ENCODE measurements around the gene DNAJB1.

The DNAJB1 gene

GRCh38 chr19:14478113-14478545 lies 40.1 kb downstream of the DNAJB1 start:
- Histone ChIP-seq H2AK5ac (ENCODE audit: low read length) (no peak overlapping the region), H3K79me2 (ENCODE audit: control insufficient read depth, insufficient read depth, low read length, poor library complexity) (no peaks in the 10 kb centered on the region), H3K9ac (ENCODE audit: low read length) (no peak overlapping the region), H3K4me1 (ENCODE audit: control insufficient read depth in 1 of 2, insufficient read depth in 2 of 2, low read length in 2 of 2) (no peaks in the 10 kb centered on the region), H3K4me3 (ENCODE audit: low read depth, low read length) (no peak overlapping the region), H3K79me1 (ENCODE audit: low read length) (no peaks in the 10 kb centered on the region), H3K27me3 (ENCODE audit: insufficient read depth, low read length) (no peaks in the 10 kb centered on the region), H3K27ac (ENCODE audit: low read depth, low read length) (no peak overlapping the region), H4K91ac (ENCODE audit: low read depth, low read length) (no peak overlapping the region), H3K4ac (ENCODE audit: low read depth, low read length) (no peak overlapping the region), H4K8ac (ENCODE audit: low read depth, low read length) (no peak overlapping the region), H3K36me3 (ENCODE audit: control insufficient read depth in 1 of 2, insufficient read depth in 2 of 2, low read length in 2 of 2) (peaks cover 42 to 47% of the 10 kb centered on the region in 2 experiments), H3K18ac (ENCODE audit: low read length) (no peak overlapping the region), H3K9me3 (ENCODE audit: insufficient read depth, low read depth, low read length) (no peaks in the 10 kb centered on the region), H2BK120ac (ENCODE audit: insufficient read depth, low read length, poor library complexity) (no peak overlapping the region), H3K4me2 (ENCODE audit: low read length) (no peak overlapping the region), H4K12ac (ENCODE audit: low read depth, low read length) (no peak overlapping the region), H2BK5ac (ENCODE audit: low read depth, low read length, poor library complexity) (no peak overlapping the region), H3K23ac (ENCODE audit: low read length) (no peak overlapping the region), H2BK12ac (ENCODE audit: low read length) (no peak overlapping the region), H3K14ac (ENCODE audit: low read length) (no peak overlapping the region), H2AFZ (ENCODE audit: insufficient read depth, low read length, poor library complexity) (no peak overlapping the region)
- DNase-seq = no peak
- no CpG with 5 or more reads among the region's 24 CpGs for WGBS (ENCODE audit: extremely low coverage, insufficient coverage, insufficient read length)

- no peak for DNase-seq
- H2BK5ac ChIP-seq (ENCODE audit: low read depth, low read length, poor library complexity) = no peak overlapping the region
- H3K79me2 ChIP-seq (ENCODE audit: control insufficient read depth, insufficient read depth, low read length, poor library complexity) = no peaks in the 10 kb centered on the region
- H3K27me3 ChIP-seq (ENCODE audit: insufficient read depth, low read length) = no peaks in the 10 kb centered on the region
- H3K36me3 ChIP-seq (ENCODE audit: control insufficient read depth in 1 of 2, insufficient read depth in 2 of 2, low read length in 2 of 2) = peaks cover 42% of the 10 kb centered on the region in 2 experiments
- no peak overlapping the region for H3K14ac ChIP-seq (ENCODE audit: low read length)
- no peak overlapping the region for H3K27ac ChIP-seq (ENCODE audit: low read depth, low read length)
- H2BK120ac ChIP-seq (ENCODE audit: insufficient read depth, low read length, poor library complexity) = no peak overlapping the region
- H3K79me1 ChIP-seq (ENCODE audit: low read length) = no peaks in the 10 kb centered on the region
- H3K9ac ChIP-seq (ENCODE audit: low read length) = no peak overlapping the region
- H3K4me1 ChIP-seq (ENCODE audit: control insufficient read depth in 1 of 2, insufficient read depth in 2 of 2, low read length in 2 of 2) = peaks cover 0 to 4% of the 10 kb centered on the region in 2 experiments
- H3K23ac ChIP-seq (ENCODE audit: low read length) = no peak overlapping the region
- no peak overlapping the region for H4K8ac ChIP-seq (ENCODE audit: low read depth, low read length)
- H2AK5ac ChIP-seq (ENCODE audit: low read length) = no peak overlapping the region
- H4K91ac ChIP-seq (ENCODE audit: low read depth, low read length) = no peak overlapping the region
- no peak overlapping the region for H3K4me2 ChIP-seq (ENCODE audit: low read length)
- no peak overlapping the region for H2BK12ac ChIP-seq (ENCODE audit: low read length)
- no peak overlapping the region for H3K4me3 ChIP-seq (ENCODE audit: low read depth, low read length)
- H3K4ac ChIP-seq (ENCODE audit: low read depth, low read length) = no peak overlapping the region
- no peaks in the 10 kb centered on the region for H3K9me3 ChIP-seq (ENCODE audit: insufficient read depth, low read depth, low read length)
- no peak overlapping the region for H2AFZ ChIP-seq (ENCODE audit: insufficient read depth, low read length, poor library complexity)
- no peak overlapping the region for H4K12ac ChIP-seq (ENCODE audit: low read depth, low read length)
- H3K18ac ChIP-seq (ENCODE audit: low read length) = no peak overlapping the region
- WGBS (ENCODE audit: extremely low coverage, insufficient coverage, insufficient read length) = no CpG with 5 or more reads among the region's 10 CpGs
Measured at GRCh38 chr19:14477418-14478112, 40.6 kb downstream of the DNAJB1 start.

- Histone ChIP-seq H2BK12ac (ENCODE audit: low read length) (no peak overlapping the region), H3K23ac (ENCODE audit: low read length) (no peak overlapping the region), H4K8ac (ENCODE audit: low read depth, low read length) (no peak overlapping the region), H4K12ac (ENCODE audit: low read depth, low read length) (no peak overlapping the region), H2BK5ac (ENCODE audit: low read depth, low read length, poor library complexity) (no peak overlapping the region), H3K27ac (ENCODE audit: low read depth, low read length) (no peak overlapping the region), H3K4me1 (ENCODE audit: control insufficient read depth in 1 of 2, insufficient read depth in 2 of 2, low read length in 2 of 2) (peaks cover 0 to 8% of the 10 kb centered on the region in 2 experiments), H3K14ac (ENCODE audit: low read length) (no peak overlapping the region), H2AFZ (ENCODE audit: insufficient read depth, low read length, poor library complexity) (no peak overlapping the region), H3K79me2 (ENCODE audit: control insufficient read depth, insufficient read depth, low read length, poor library complexity) (no peaks in the 10 kb centered on the region), H3K36me3 (ENCODE audit: control insufficient read depth in 1 of 2, insufficient read depth in 2 of 2, low read length in 2 of 2) (peaks cover 34 to 35% of the 10 kb centered on the region in 2 experiments), H3K9me3 (ENCODE audit: insufficient read depth, low read depth, low read length) (no peaks in the 10 kb centered on the region), H3K4me2 (ENCODE audit: low read length) (no peak overlapping the region), H3K18ac (ENCODE audit: low read length) (no peak overlapping the region), H3K4ac (ENCODE audit: low read depth, low read length) (no peak overlapping the region), H3K79me1 (ENCODE audit: low read length) (no peaks in the 10 kb centered on the region), H4K91ac (ENCODE audit: low read depth, low read length) (no peak overlapping the region), H2BK120ac (ENCODE audit: insufficient read depth, low read length, poor library complexity) (no peak overlapping the region), H3K27me3 (ENCODE audit: insufficient read depth, low read length) (no peaks in the 10 kb centered on the region), H2AK5ac (ENCODE audit: low read length) (no peak overlapping the region), H3K9ac (ENCODE audit: low read length) (no peak overlapping the region), H3K4me3 (ENCODE audit: low read depth, low read length) (peak overlapping the region; percentile 23)
- no CpG with 5 or more reads among the region's 26 CpGs for WGBS (ENCODE audit: extremely low coverage, insufficient coverage, insufficient read length)
- DNase-seq = peak; percentile 64 to 75
Measured at GRCh38 chr19:14476673-14477401, 41.4 kb downstream of the DNAJB1 start.

GRCh38 chr19:14476327-14476672 lies 41.9 kb downstream of the DNAJB1 start:
- Histone ChIP-seq H3K14ac (ENCODE audit: low read length) (no peak overlapping the region), H2AFZ (ENCODE audit: insufficient read depth, low read length, poor library complexity) (no peak overlapping the region), H3K9me3 (ENCODE audit: insufficient read depth, low read depth, low read length) (no peaks in the 10 kb centered on the region), H3K79me2 (ENCODE audit: control insufficient read depth, insufficient read depth, low read length, poor library complexity) (no peaks in the 10 kb centered on the region), H3K18ac (ENCODE audit: low read length) (no peak overlapping the region), H3K36me3 (ENCODE audit: control insufficient read depth in 1 of 2, insufficient read depth in 2 of 2, low read length in 2 of 2) (peaks cover 32 to 35% of the 10 kb centered on the region in 2 experiments), H3K4ac (ENCODE audit: low read depth, low read length) (no peak overlapping the region), H2BK12ac (ENCODE audit: low read length) (no peak overlapping the region), H3K4me3 (ENCODE audit: low read depth, low read length) (no peak overlapping the region), H4K91ac (ENCODE audit: low read depth, low read length) (no peak overlapping the region), H3K27ac (ENCODE audit: low read depth, low read length) (no peak overlapping the region), H2BK120ac (ENCODE audit: insufficient read depth, low read length, poor library complexity) (no peak overlapping the region), H3K23ac (ENCODE audit: low read length) (no peak overlapping the region), H3K27me3 (ENCODE audit: insufficient read depth, low read length) (no peaks in the 10 kb centered on the region), H4K8ac (ENCODE audit: low read depth, low read length) (no peak overlapping the region), H2AK5ac (ENCODE audit: low read length) (no peak overlapping the region), H4K12ac (ENCODE audit: low read depth, low read length) (no peak overlapping the region), H3K4me1 (ENCODE audit: control insufficient read depth in 1 of 2, insufficient read depth in 2 of 2, low read length in 2 of 2) (peaks cover 0 to 8% of the 10 kb centered on the region in 2 experiments), H3K79me1 (ENCODE audit: low read length) (no peaks in the 10 kb centered on the region), H3K4me2 (ENCODE audit: low read length) (no peak overlapping the region), H2BK5ac (ENCODE audit: low read depth, low read length, poor library complexity) (no peak overlapping the region), H3K9ac (ENCODE audit: low read length) (no peak overlapping the region)
- no peak for DNase-seq
- WGBS (ENCODE audit: extremely low coverage, insufficient coverage, insufficient read length) = no CpG with 5 or more reads among the region's 7 CpGs
